Measurements from ENCODE around the gene NCEH1. TPM values are rescaled to one million over a fixed set of nuclear protein-coding genes. Genes with fewer than 3 reads are reported as not detected.
A peak's percentile ranks its signal among the peaks of the same experiment; 100 is the strongest.

Gene NCEH1
- total and polyA plus RNA-seq, 9 of the 15 experiments (the other 6 are each of a cell fraction or from before 2014, with no cell fraction given): 1.3 to 5.0 (median 2.8) TPM

DNA sequence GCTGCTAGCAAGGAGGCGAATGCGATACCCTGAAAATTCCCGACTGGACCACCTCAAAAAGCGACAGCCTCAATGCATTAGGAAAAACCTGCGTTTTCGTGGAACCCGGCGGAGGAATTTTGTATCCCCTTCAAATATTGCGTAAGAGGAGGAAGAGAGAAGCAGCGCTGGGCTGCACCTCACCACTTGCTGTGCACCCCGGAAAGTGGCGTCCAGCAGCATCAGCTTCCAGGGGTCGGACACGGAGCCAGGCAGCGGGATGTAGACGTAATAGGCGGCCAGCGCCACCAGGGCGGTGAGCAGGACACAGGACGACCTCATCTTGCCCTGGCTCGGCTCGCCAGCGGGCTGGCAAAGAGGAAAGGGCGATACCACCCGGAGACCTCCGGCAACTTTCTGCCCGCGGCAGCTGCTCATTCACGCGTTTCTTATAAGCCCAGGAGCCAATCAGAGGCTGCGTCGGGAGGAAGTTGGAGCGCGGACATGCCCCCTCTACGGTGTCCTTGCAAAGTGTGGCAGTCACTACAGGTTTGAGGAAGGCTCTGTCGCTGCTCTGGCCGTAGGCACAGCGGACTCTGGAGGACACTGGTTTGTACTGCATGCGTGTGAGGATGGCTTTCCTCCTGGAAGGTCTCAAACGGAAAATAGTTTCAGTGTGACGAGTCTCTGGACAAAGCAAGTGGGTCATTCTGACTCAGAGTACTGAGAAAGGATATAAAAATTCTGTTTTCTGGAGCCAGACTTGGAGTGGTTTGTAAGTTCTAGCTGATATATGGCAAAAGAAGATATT lies at the start of gene NCEH1 (continued):
- TF ChIP-seq, protein P1, sequence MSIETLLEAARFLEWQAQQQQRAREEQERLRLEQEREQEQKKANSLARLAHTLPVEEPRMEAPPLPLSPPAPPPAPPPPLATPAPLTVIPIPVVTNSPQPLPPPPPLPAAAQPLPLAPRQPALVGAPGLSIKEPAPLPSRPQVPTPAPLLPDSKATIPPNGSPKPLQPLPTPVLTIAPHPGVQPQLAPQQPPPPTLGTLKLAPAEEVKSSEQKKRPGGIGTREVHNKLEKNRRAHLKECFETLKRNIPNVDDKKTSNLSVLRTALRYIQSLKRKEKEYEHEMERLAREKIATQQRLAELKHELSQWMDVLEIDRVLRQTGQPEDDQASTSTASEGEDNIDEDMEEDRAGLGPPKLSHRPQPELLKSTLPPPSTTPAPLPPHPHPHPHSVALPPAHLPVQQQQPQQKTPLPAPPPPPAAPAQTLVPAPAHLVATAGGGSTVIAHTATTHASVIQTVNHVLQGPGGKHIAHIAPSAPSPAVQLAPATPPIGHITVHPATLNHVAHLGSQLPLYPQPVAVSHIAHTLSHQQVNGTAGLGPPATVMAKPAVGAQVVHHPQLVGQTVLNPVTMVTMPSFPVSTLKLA (conservative IDR thresholded peaks at IDR 0.05): peak; percentile 21 to 69; a peak in 2 of 4 replicates
- 0 out of 2 replicates have a peak, but pooled peaks have one; percentile 38 for TF ChIP-seq RB1 (IDR thresholded peaks at IDR 0.05; ENCODE audit: low read depth)
- TF ChIP-seq, protein P2, sequence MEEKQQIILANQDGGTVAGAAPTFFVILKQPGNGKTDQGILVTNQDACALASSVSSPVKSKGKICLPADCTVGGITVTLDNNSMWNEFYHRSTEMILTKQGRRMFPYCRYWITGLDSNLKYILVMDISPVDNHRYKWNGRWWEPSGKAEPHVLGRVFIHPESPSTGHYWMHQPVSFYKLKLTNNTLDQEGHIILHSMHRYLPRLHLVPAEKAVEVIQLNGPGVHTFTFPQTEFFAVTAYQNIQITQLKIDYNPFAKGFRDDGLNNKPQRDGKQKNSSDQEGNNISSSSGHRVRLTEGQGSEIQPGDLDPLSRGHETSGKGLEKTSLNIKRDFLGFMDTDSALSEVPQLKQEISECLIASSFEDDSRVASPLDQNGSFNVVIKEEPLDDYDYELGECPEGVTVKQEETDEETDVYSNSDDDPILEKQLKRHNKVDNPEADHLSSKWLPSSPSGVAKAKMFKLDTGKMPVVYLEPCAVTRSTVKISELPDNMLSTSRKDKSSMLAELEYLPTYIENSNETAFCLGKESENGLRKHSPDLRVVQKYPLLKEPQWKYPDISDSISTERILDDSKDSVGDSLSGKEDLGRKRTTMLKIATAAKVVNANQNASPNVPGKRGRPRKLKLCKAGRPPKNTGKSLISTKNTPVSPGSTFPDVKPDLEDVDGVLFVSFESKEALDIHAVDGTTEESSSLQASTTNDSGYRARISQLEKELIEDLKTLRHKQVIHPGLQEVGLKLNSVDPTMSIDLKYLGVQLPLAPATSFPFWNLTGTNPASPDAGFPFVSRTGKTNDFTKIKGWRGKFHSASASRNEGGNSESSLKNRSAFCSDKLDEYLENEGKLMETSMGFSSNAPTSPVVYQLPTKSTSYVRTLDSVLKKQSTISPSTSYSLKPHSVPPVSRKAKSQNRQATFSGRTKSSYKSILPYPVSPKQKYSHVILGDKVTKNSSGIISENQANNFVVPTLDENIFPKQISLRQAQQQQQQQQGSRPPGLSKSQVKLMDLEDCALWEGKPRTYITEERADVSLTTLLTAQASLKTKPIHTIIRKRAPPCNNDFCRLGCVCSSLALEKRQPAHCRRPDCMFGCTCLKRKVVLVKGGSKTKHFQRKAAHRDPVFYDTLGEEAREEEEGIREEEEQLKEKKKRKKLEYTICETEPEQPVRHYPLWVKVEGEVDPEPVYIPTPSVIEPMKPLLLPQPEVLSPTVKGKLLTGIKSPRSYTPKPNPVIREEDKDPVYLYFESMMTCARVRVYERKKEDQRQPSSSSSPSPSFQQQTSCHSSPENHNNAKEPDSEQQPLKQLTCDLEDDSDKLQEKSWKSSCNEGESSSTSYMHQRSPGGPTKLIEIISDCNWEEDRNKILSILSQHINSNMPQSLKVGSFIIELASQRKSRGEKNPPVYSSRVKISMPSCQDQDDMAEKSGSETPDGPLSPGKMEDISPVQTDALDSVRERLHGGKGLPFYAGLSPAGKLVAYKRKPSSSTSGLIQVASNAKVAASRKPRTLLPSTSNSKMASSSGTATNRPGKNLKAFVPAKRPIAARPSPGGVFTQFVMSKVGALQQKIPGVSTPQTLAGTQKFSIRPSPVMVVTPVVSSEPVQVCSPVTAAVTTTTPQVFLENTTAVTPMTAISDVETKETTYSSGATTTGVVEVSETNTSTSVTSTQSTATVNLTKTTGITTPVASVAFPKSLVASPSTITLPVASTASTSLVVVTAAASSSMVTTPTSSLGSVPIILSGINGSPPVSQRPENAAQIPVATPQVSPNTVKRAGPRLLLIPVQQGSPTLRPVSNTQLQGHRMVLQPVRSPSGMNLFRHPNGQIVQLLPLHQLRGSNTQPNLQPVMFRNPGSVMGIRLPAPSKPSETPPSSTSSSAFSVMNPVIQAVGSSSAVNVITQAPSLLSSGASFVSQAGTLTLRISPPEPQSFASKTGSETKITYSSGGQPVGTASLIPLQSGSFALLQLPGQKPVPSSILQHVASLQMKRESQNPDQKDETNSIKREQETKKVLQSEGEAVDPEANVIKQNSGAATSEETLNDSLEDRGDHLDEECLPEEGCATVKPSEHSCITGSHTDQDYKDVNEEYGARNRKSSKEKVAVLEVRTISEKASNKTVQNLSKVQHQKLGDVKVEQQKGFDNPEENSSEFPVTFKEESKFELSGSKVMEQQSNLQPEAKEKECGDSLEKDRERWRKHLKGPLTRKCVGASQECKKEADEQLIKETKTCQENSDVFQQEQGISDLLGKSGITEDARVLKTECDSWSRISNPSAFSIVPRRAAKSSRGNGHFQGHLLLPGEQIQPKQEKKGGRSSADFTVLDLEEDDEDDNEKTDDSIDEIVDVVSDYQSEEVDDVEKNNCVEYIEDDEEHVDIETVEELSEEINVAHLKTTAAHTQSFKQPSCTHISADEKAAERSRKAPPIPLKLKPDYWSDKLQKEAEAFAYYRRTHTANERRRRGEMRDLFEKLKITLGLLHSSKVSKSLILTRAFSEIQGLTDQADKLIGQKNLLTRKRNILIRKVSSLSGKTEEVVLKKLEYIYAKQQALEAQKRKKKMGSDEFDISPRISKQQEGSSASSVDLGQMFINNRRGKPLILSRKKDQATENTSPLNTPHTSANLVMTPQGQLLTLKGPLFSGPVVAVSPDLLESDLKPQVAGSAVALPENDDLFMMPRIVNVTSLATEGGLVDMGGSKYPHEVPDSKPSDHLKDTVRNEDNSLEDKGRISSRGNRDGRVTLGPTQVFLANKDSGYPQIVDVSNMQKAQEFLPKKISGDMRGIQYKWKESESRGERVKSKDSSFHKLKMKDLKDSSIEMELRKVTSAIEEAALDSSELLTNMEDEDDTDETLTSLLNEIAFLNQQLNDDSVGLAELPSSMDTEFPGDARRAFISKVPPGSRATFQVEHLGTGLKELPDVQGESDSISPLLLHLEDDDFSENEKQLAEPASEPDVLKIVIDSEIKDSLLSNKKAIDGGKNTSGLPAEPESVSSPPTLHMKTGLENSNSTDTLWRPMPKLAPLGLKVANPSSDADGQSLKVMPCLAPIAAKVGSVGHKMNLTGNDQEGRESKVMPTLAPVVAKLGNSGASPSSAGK (IDR thresholded peaks at IDR 0.05): no peak
- TF ChIP-seq, protein P3, sequence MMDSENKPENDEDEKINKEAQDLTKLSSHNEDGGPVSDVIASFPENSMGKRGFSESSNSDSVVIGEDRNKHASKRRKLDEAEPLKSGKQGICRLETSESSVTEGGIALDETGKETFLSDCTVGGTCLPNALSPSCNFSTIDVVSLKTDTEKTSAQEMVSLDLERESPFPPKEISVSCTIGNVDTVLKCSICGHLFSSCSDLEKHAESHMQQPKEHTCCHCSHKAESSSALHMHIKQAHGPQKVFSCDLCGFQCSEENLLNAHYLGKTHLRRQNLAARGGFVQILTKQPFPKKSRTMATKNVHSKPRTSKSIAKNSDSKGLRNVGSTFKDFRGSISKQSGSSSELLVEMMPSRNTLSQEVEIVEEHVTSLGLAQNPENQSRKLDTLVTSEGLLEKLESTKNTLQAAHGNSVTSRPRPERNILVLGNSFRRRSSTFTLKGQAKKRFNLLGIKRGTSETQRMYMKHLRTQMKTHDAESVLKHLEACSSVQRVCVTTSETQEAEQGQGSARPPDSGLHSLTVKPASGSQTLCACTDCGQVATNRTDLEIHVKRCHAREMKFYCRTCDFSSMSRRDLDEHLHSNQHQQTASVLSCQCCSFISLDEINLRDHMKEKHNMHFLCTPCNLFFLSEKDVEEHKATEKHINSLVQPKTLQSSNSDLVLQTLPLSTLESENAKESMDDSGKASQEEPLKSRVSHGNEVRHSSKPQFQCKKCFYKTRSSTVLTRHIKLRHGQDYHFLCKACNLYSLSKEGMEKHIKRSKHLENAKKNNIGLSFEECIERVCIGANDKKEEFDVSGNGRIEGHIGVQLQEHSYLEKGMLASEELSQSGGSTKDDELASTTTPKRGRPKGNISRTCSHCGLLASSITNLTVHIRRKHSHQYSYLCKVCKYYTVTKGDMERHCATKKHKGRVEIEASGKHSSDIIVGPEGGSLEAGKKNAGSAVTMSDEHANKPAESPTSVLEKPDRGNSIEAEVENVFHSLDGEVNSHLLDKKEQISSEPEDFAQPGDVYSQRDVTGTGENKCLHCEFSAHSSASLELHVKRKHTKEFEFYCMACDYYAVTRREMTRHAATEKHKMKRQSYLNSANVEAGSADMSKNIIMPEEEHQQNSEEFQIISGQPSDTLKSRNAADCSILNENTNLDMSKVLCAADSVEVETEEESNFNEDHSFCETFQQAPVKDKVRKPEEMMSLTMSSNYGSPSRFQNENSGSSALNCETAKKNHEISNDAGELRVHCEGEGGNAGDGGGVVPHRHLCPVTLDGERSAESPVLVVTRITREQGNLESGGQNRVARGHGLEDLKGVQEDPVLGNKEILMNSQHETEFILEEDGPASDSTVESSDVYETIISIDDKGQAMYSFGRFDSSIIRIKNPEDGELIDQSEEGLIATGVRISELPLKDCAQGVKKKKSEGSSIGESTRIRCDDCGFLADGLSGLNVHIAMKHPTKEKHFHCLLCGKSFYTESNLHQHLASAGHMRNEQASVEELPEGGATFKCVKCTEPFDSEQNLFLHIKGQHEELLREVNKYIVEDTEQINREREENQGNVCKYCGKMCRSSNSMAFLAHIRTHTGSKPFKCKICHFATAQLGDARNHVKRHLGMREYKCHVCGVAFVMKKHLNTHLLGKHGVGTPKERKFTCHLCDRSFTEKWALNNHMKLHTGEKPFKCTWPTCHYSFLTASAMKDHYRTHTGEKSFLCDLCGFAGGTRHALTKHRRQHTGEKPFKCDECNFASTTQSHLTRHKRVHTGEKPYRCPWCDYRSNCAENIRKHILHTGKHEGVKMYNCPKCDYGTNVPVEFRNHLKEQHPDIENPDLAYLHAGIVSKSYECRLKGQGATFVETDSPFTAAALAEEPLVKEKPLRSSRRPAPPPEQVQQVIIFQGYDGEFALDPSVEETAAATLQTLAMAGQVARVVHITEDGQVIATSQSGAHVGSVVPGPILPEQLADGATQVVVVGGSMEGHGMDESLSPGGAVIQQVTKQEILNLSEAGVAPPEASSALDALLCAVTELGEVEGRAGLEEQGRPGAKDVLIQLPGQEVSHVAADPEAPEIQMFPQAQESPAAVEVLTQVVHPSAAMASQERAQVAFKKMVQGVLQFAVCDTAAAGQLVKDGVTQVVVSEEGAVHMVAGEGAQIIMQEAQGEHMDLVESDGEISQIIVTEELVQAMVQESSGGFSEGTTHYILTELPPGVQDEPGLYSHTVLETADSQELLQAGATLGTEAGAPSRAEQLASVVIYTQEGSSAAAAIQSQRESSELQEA (IDR thresholded peaks at IDR 0.05; ENCODE audit: low read depth): peak; percentile 87
